ENCODE data around the gene EPHX1.
"Not testable (repeated sequence)": the region's sequence is repeated elsewhere in the genome, so short reads cannot be mapped to it uniquely, and the experiment has no call there.

EPHX1 gene

GRCh38 chr1:225817611-225818061 lies 7.7 kb downstream of the EPHX1 start:
- DNase-seq = peak; percentile 26 to 60

DNA sequence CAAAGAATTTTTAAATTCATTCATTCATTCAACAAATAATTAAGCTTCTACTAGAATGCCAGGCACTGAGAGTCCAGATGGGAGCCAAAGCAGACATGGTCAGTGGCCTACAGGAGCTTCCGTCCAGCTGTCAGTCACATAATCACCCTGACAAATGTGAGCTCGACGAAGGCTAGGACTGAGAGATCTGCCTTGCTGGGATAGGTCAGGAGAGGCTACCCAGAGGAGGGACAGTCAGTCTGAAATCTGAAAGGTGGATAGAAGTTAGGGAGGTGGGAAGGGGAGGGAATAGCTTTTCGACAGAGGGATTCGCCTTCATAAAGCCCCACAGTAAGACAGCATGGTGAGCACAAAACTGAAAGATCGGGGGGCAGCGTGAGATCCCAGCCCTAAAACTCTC lies 8.3 kb downstream of the EPHX1 start:
- no peak for DNase-seq

- DNase-seq = no peak
Observed at GRCh38 chr1:225819346-225820192, 9.6 kb downstream of the EPHX1 start.

DNA sequence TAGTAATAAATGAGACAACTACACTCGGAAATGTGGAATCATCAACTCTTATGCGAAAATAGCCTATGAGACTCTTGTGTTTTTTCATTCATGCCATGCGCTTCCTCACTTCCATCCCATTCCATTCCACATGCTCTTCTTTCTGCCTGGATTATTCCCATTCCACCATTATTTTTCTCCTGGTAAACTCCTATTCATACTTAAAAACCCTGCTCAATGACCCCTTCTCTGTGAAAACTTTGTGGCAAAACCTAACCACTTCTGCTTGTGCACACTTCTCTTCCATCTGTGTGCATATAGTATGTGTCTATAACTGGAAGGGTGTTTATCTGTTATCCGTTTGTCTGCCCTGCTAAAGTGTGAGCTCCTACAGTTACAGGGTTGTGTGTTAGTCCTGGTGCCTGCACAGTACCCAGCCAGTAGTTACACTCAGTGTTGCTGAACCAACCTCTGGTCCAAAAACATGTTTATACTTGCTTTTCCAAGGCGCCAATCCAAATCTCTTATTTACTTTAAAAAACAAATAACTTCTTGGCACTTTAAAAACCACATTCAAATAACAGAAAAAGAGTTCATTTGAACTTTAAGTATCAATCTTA lies 10.7 kb downstream of the EPHX1 start:
- DNase-seq = no peak

GRCh38 chr1:225822655-225823403 lies 12.9 kb downstream of the EPHX1 start:
- DNase-seq = no peak

DNA sequence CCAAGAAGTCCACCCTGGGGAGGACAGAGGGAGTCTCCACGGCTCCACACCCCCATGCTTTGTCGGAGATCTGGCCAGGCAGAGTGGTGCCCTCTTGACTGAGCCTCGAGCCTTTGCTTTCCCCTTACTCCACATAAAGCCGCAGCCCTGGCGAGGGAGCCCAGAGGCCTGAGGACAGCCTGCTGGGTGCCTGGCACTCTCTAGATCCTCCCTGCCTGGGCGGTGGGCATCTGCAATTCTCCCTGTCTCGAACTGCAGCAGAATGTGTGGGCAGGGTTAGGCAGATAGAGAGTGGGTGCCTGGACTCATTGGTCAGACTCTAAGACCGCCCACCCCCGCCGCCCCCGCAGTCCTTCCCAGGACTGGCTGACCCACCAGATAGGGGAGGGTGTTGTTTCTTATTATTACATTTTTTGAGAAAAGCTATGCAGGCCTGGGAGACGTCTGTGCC lies 13.9 kb downstream of the EPHX1 start:
- no peak for DNase-seq

- no peak for DNase-seq
Observed at GRCh38 chr1:225824533-225824941, 14.6 kb downstream of the EPHX1 start.

DNA sequence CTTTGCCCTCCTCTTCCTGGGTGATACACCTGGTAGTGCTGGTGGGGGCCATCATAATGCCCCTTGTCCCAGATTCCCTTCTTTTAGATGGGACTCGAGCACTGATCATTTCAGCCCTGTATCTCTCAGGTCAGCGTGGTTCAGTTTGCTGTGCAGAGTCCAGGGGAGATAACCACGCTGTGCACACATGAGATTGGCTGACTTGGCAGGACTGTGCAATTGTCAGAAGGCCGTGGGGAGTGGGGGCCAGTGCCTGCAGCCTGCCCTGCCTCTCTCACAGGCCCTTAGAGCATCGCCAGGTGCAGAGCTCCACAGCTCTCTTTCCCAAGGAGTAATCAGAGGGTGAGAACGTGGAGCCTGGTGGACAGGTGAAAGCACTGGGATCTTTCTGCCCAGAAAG lies 15.2 kb downstream of the EPHX1 start:
- DNase-seq = no peak

GRCh38 chr1:225825607-225826007 lies 15.7 kb downstream of the EPHX1 start:
- peak in 1 of 2 donors; percentile 39 for DNase-seq

- DNase-seq = no peak
Observed at GRCh38 chr1:225827076-225827475, 17.2 kb downstream of the EPHX1 start.

DNA sequence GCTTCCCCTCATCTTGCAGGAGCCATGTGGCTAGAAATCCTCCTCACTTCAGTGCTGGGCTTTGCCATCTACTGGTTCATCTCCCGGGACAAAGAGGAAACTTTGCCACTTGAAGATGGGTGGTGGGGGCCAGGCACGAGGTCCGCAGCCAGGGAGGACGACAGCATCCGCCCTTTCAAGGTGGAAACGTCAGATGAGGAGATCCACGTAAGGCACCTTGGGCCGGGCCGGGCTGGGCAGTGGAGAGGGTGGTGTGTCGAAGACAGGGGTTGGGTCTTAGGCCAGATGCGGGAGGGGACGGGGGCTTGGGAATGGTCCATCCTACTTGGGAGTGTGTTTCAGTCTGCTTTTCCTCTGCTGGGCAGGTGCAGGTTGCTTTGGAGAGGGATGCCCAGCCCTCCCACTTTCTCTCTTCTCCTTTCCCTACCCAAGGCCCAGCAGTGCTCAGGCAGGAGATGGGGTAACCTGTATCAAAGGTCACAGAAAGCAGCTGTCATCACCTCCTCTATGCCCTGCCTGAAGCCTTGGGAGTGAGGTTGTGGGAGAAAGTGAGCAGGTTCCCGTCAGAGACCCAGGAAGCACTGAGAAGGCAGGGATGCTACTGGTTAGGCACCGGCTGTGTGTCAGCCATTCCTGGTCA lies 18.9 kb downstream of the EPHX1 start:
- DNase-seq = no peak

- DNase-seq = no peak
Observed at GRCh38 chr1:225830841-225831240, 20.9 kb downstream of the EPHX1 start.

GRCh38 chr1:225834417-225835329 lies 24.7 kb downstream of the EPHX1 start:
- no peak for DNase-seq

GRCh38 chr1:225835856-225836255 lies 25.9 kb downstream of the EPHX1 start:
- DNase-seq = no peak

DNA sequence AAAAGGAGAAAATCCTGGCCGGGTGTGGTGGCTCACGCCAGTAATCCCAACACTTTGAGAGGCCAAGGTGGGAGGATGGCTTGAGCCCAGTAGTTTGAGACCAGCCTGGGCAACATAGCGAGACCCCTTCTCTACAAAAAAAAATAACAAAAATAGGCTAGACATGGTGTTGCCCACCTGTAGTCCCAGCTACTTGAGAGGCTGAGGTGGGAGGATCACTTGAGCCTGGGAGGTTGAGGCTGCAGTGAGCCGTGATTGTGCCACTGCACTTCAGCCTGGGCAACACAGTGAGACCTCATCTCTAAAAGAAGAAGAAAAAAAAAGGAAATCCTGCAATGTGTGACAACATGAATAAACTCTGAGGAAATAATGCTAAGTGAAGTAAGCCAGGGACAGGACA lies 26.4 kb downstream of the EPHX1 start:
- DNase-seq = not testable (repeated sequence)

- DNase-seq = no peak
Observed at GRCh38 chr1:225838793-225839192, 28.9 kb downstream of the EPHX1 start.

DNA sequence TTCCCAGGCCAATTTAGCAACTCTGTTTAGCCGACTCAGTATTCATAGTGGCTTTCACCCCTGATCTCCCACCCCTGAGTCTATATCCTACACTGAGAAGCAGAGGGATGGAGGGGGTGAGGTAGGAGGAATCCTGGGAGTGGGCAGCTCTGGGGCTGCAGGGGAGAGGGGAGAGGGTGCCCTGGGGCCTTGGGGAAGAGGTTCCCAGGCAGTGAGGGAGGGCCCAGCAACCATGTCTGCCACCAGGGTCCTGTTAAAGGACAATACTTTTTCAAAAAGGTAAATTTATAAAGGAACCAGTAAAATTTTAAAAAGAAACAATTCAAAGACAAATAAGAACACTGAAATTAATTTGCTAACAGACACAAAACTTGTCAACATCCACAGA lies 30.3 kb downstream of the EPHX1 start:
- no peak for DNase-seq

- DNase-seq = no peak
Observed at GRCh38 chr1:225840713-225841112, 30.8 kb downstream of the EPHX1 start.

DNA sequence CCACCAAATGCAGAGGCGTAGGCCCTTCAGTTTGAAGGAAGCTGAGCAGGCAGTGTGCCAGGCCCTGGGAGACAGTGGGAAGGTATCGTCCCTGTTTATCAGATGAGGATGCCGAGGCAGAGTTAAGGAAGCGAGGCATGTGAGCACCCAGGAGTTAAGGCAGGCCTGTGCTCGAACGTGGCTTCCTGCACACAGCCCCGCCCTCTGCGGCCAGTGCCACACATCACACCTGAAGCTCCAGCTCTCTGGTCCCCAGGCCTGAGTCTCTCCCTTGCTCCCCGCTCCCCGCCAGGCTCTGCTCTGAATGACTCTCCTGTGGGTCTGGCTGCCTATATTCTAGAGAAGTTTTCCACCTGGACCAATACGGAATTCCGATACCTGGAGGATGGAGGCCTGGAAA lies 32.1 kb downstream of the EPHX1 start:
- no peak for DNase-seq

DNA sequence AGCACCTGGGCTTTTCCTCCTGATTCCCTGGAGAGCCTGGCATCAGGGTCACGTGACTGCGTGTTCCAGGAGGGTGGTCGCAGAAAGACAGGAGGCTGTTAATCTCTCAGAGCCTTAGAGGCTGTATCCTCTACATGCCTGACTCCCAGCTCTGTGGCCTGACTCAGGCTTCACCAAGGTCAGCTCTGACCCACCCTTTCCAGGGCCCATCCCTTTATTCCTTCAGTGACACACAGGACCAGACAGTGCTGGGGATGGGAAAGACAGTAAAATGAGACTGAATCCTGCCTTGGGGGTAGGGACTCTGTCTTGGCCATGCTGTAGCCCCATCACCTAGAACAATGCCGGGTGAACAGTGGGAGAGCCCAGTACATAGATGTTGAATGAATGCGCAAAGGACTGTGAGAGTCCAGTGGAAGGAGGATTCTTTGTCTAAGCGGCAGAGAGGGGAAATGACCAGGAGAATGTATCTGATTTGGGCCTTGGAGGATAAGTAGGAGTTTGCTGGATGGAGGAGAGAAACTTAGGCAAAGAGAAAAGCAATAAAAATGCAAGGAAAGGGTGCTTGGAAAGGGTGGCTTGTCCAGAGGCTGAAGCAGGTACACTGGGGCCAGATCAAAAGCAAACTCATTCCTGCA lies 33.0 kb downstream of the EPHX1 start:
- no peak for DNase-seq

DNA sequence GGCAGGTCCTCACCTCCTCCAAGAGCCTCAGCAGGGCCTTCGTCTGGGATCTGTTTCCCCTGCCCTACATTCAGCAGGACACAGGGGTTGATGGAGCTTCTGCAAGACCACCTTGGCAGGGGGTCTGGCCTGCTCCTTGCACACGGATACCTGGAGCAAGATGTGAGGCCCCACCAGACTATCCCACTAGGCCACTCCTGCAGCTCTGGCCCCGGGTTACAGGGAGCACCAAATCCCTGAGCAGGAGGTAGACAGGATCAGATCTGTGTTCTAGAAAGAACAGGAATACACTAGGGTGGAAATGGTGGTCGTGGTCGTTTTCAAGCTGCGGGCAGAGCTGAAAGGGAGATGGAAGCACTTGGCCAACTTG lies 33.5 kb downstream of the EPHX1 start:
- no peak for DNase-seq

Measured in inflammatory macrophage treated with lipopolysaccharide for 1 hour (primary cell).